HepG2 (cell line): Measurements from ENCODE around the gene SRC. TPM values are rescaled to one million over a fixed set of nuclear protein-coding genes. Genes with fewer than 3 reads are reported as not detected.

ENCODE experiments used
- ADNP ChIP-seq: sonication (generic); formaldehyde crosslinking; IDR thresholded peaks from 2 replicates; pipeline ENCODE4 v1.4.0; 2020; ENCODE audit warnings: missing genetic modification reagents
- ARID4A ChIP-seq: sonication (generic); formaldehyde crosslinking; IDR thresholded peaks from 2 replicates; pipeline ENCODE4 v1.5.0; 2020; ENCODE audit warnings: mild to moderate bottlenecking, missing genetic modification reagents, borderline replicate concordance
- CC2D1A ChIP-seq: sonication (generic); formaldehyde crosslinking; IDR thresholded peaks from 2 replicates; pipeline ENCODE4 v1.8.1; 2023; ENCODE audit warnings: mild to moderate bottlenecking, missing genetic modification reagents
- HDAC2 ChIP-seq: sonication (generic); formaldehyde crosslinking; IDR thresholded peaks from 2 replicates; pipeline ENCODE4 v1.4.0; 2020; ENCODE audit warnings: missing genetic modification reagents
- HNF4A ChIP-seq: sonication (generic); formaldehyde crosslinking; IDR thresholded peaks from 2 replicates; pipeline ENCODE4 v1.4.0; 2020; ENCODE audit warnings: missing genetic modification reagents
- KDM1A ChIP-seq: IDR thresholded peaks from 2 replicates; pipeline ENCODE4 v1.6.1; 2016; ENCODE audit warnings: missing compliant biosample characterization
- KDM4B ChIP-seq: sonication (generic); formaldehyde crosslinking; IDR thresholded peaks from 2 replicates; pipeline ENCODE4 v1.4.0; 2020; ENCODE audit warnings: missing genetic modification reagents
- NKX3-1 ChIP-seq: sonication (generic); formaldehyde crosslinking; IDR thresholded peaks from 2 replicates; pipeline ENCODE4 v1.5.0; 2020; ENCODE audit warnings: missing genetic modification reagents
- POLR2A ChIP-seq, 2 experiments: IDR thresholded peaks; 2 replicates each; pipeline ENCODE4 v1.6.1; 2011; ENCODE audit warnings: low read depth in 2 of 2, low read length in 2 of 2, mild to moderate bottlenecking in 1 of 2, moderate library complexity in 1 of 2; ENCODE audit not compliant: insufficient read depth in 1 of 2
- STAG1 ChIP-seq: sonication (generic); formaldehyde crosslinking; IDR thresholded peaks from 2 replicates; pipeline ENCODE4 v1.4.0; 2020; ENCODE audit warnings: missing genetic modification reagents
- ZBTB33 ChIP-seq: sonication (generic); formaldehyde crosslinking; IDR thresholded peaks from 2 replicates; pipeline ENCODE4 v1.4.0; 2020; ENCODE audit warnings: missing genetic modification reagents
- ZNF883 ChIP-seq: sonication (generic); formaldehyde crosslinking; IDR thresholded peaks from 2 replicates; pipeline ENCODE4 v1.5.1; 2020; ENCODE audit warnings: mild to moderate bottlenecking, missing genetic modification reagents; ENCODE audit errors: not compliant biosample characterization
- polyA plus RNA-seq, 8 experiments: library from polyadenylated mRNA; depleted of rRNA in 3 of 8; stranded (reverse) in 7 of 8; unstranded in 1 of 8; fragments of >200 nt; fragmentation: Illumina TruSeq in 4 of 8; extraction: Trizol in 4 of 8; gene quantifications; 2 replicates each; pipeline versions ENCODE4 v1.2.1 to v1.2.3, GENCODE V29; 2011 to 2016; ENCODE audit warnings: low read depth in 4 of 8, missing spikeins in 1 of 8, mixed read lengths in 1 of 8; ENCODE audit not compliant: insufficient read depth in 1 of 8
- total RNA-seq, 5 experiments: library from RNA; depleted of rRNA; stranded (reverse); fragments of >200 nt; fragmentation: Illumina TruSeq; extraction: Trizol; gene quantifications; 2 replicates each; pipeline ENCODE4 v1.2.3, GENCODE V29; 2016; ENCODE audit warnings: low read depth in 1 of 5
- TF ChIP-seq, protein P1 (sequence below): sonication (generic); formaldehyde crosslinking; IDR thresholded peaks from 2 replicates; pipeline ENCODE4 v1.5.1; 2020; ENCODE audit warnings: mild to moderate bottlenecking, missing genetic modification reagents, moderate library complexity
- TF ChIP-seq, protein P2 (sequence below): sonication (generic); formaldehyde crosslinking; IDR thresholded peaks from 2 replicates; pipeline ENCODE4 v1.4.0; 2020; ENCODE audit warnings: missing genetic modification reagents, low read depth, mild to moderate bottlenecking, borderline replicate concordance
- TF ChIP-seq, protein P3 (sequence below): sonication (generic); formaldehyde crosslinking; IDR thresholded peaks from 2 replicates; pipeline ENCODE4 v1.5.0; 2020; ENCODE audit warnings: mild to moderate bottlenecking, missing genetic modification reagents

The SRC gene
- total and polyA plus RNA-seq, 2 of the 13 experiments (the other 11 are each of a cell fraction or from before 2014, with no cell fraction given), result 54.7 to 192 TPM

DNA sequence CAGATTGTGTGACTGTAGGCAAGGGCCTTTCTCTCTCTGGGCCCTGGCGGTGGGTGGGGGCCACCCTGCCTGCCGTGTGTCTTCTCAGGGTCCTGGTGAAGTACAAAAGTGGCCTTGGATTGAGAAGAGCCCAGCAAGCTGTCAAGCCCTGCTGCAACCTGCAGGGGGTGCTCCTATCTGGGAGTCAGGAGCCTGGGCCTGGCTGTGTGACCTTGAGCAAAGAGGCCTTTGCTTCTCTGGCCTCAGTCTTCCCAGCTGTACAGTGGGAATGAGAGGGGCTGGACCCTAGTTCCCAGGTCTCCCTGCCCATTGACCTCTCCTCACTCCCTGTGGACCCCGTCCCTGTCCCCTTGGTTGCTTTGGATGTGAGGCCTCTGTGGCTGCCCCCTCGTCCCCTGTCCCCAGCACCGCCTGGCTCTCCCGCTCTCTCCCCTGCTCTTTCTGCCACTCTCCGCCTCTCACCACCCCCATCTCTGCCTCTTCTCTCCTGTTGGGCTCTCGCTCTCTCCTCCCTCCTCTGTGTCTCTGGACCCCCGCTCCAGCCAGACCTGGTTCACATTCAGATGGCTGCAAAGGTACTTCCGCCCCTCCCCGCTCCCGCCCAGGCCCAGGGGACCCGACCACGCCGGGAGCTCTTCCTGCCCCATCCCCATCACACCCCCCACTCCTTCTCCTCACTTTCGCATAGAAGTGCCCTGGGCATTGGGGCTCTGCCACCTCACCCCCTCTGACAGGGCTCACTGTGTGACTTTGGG lies 46.7 kb downstream of the SRC start (continued):
- TF ChIP-seq ZBTB33, result peak; percentile 49; the same call in 1 of the 2 replicates
- TF ChIP-seq POLR2A (IDR thresholded peaks at IDR 0.05; ENCODE audit: insufficient read depth in 1 of 2, low read depth in 2 of 2, low read length in 2 of 2), result peak; percentile 19; a peak in 3 of 4 replicates
- peak; percentile 33; the same call in 1 of the 2 replicates for TF ChIP-seq ARID4A
- no peak for TF ChIP-seq NKX3-1 (CRISPR knock-in tag)
- TF ChIP-seq, protein P1, sequence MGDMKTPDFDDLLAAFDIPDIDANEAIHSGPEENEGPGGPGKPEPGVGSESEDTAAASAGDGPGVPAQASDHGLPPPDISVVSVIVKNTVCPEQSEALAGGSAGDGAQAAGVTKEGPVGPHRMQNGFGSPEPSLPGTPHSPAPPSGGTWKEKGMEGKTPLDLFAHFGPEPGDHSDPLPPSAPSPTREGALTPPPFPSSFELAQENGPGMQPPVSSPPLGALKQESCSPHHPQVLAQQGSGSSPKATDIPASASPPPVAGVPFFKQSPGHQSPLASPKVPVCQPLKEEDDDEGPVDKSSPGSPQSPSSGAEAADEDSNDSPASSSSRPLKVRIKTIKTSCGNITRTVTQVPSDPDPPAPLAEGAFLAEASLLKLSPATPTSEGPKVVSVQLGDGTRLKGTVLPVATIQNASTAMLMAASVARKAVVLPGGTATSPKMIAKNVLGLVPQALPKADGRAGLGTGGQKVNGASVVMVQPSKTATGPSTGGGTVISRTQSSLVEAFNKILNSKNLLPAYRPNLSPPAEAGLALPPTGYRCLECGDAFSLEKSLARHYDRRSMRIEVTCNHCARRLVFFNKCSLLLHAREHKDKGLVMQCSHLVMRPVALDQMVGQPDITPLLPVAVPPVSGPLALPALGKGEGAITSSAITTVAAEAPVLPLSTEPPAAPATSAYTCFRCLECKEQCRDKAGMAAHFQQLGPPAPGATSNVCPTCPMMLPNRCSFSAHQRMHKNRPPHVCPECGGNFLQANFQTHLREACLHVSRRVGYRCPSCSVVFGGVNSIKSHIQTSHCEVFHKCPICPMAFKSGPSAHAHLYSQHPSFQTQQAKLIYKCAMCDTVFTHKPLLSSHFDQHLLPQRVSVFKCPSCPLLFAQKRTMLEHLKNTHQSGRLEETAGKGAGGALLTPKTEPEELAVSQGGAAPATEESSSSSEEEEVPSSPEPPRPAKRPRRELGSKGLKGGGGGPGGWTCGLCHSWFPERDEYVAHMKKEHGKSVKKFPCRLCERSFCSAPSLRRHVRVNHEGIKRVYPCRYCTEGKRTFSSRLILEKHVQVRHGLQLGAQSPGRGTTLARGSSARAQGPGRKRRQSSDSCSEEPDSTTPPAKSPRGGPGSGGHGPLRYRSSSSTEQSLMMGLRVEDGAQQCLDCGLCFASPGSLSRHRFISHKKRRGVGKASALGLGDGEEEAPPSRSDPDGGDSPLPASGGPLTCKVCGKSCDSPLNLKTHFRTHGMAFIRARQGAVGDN, result peak; percentile 39
- no peak for TF ChIP-seq CC2D1A (CRISPR knock-in tag)
- peak; percentile 28 for TF ChIP-seq ZNF883 (CRISPR knock-in tag)
- TF ChIP-seq STAG1, result peak; percentile 56
- peak; percentile 98 for TF ChIP-seq KDM1A (CRISPR knock-in tag)
- TF ChIP-seq, protein P2, sequence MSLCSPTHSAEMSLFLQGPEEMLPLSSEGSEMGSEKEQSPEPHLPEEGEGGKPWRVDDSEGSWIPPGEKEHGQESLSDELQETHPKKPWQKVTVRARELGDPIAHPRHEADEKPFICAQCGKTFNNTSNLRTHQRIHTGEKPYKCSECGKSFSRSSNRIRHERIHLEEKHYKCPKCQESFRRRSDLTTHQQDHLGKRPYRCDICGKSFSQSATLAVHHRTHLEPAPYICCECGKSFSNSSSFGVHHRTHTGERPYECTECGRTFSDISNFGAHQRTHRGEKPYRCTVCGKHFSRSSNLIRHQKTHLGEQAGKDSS (CRISPR knock-in tag), result 0 out of 2 replicates have a peak, but pooled peaks have one; percentile 46
- TF ChIP-seq HDAC2 (CRISPR knock-in tag), result peak; percentile 53; the same call in 1 of the 2 replicates
- TF ChIP-seq, protein P3, sequence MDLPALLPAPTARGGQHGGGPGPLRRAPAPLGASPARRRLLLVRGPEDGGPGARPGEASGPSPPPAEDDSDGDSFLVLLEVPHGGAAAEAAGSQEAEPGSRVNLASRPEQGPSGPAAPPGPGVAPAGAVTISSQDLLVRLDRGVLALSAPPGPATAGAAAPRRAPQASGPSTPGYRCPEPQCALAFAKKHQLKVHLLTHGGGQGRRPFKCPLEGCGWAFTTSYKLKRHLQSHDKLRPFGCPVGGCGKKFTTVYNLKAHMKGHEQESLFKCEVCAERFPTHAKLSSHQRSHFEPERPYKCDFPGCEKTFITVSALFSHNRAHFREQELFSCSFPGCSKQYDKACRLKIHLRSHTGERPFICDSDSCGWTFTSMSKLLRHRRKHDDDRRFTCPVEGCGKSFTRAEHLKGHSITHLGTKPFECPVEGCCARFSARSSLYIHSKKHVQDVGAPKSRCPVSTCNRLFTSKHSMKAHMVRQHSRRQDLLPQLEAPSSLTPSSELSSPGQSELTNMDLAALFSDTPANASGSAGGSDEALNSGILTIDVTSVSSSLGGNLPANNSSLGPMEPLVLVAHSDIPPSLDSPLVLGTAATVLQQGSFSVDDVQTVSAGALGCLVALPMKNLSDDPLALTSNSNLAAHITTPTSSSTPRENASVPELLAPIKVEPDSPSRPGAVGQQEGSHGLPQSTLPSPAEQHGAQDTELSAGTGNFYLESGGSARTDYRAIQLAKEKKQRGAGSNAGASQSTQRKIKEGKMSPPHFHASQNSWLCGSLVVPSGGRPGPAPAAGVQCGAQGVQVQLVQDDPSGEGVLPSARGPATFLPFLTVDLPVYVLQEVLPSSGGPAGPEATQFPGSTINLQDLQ (CRISPR knock-in tag), result 0 out of 2 replicates have a peak, but pooled peaks have one; percentile 32
- TF ChIP-seq ADNP (CRISPR knock-in tag), result peak; percentile 98
- no peak for TF ChIP-seq KDM4B (CRISPR knock-in tag)
- TF ChIP-seq HNF4A (CRISPR knock-in tag), result peak; percentile 78
